Measurements from ENCODE around the gene KCNMB2. TPM values are rescaled to one million over a fixed set of nuclear protein-coding genes. Genes with fewer than 3 reads are reported as not detected.
"Not testable (repeated sequence)": the region's sequence is repeated elsewhere in the genome, so short reads cannot be mapped to it uniquely, and the experiment has no call there.

KCNMB2 gene
- total RNA-seq, 6 donors from 2014 or later, result 0.51 to 3.0 (median 1.1) TPM; not detected in 3

DNA sequence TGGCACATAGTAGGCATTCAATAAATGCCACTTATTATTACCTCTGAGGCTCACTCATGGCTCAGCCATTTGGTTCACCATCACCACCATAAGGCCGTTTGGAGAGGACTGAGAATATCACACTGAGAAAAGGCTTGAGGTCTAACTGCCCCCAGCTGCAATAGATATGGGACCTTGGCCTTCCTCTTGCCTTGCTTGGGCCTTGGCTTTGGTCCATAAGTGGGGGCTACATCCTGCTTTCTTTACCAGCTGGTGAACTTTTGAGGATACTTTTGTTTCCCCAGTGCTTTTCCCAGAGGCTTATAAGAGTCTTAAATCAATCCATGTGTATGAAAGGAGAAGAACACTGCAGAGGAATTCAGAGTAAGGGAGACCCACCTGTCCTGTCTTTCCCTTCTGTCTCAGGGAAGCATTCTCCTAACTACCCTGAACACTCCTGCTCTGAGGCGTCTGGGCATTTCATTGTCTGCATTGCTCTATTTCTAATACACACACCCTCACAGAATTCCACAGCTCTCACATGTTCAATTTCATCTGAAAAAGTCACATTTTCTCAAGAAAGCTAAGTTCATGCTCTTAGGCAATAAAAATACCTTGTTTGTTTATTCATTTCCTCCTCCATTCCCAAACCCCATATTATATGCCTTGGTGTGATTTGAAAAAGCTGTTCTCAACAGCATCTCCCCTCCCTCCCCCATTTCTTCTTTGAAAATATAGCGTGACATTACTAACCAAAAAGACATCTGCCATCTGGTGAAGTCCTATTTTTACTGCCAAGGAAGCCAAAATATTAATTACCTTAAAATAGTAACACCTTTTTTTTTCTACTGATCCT, 22.5 kb upstream of the KCNMB2 start:
- Histone ChIP-seq H3K4me1 (no peaks in the 10 kb centered on the region), H3K27ac (no peak overlapping the region), H3K27me3 (no peaks in the 10 kb centered on the region), H3K9me3 (no peaks in the 10 kb centered on the region), H3K36me3 (no peaks in the 10 kb centered on the region), H3K4me3 (no peak overlapping the region)
- 69 to 81% methylated on average over 3 of the region's 3 CpGs for WGBS, 2 donors
- no peak for ATAC-seq (ENCODE audit: low FRiP score in 2 of 2)
- no peak for DNase-seq
- TF ChIP-seq EP300 (IDR thresholded peaks at IDR 0.05), result no peak
- TF ChIP-seq POLR2AphosphoS5 (IDR thresholded peaks at IDR 0.05), result no peak
- TF ChIP-seq, protein P1, sequence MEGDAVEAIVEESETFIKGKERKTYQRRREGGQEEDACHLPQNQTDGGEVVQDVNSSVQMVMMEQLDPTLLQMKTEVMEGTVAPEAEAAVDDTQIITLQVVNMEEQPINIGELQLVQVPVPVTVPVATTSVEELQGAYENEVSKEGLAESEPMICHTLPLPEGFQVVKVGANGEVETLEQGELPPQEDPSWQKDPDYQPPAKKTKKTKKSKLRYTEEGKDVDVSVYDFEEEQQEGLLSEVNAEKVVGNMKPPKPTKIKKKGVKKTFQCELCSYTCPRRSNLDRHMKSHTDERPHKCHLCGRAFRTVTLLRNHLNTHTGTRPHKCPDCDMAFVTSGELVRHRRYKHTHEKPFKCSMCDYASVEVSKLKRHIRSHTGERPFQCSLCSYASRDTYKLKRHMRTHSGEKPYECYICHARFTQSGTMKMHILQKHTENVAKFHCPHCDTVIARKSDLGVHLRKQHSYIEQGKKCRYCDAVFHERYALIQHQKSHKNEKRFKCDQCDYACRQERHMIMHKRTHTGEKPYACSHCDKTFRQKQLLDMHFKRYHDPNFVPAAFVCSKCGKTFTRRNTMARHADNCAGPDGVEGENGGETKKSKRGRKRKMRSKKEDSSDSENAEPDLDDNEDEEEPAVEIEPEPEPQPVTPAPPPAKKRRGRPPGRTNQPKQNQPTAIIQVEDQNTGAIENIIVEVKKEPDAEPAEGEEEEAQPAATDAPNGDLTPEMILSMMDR (IDR thresholded peaks at IDR 0.05), result no peak
- no peak for TF ChIP-seq POLR2A (IDR thresholded peaks at IDR 0.05)

DNA sequence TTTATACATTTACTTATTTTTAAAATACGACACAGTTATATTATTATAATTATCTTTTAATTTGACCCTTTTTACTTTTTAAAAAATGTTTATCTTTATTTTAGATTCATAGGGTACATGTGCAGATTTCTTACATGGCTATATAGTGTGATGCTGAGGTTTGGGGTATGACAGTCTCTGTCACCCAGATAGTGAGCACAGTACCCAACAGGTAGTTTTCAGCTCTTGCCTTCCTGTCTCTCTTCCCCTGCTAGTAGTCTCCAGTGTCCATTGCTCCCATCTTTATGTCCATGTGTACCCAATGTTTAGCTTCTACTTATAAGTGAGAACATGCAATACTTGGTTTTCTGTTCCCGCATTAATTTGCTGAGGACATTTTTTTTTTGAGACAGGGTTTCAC, 21.8 kb upstream of the KCNMB2 start:
- DNase-seq (no peak), ATAC-seq (ENCODE audit: low FRiP score in 2 of 2) (no peak)
- Histone ChIP-seq H3K27ac (no peak overlapping the region), H3K4me3 (no peak overlapping the region), H3K36me3 (no peaks in the 10 kb centered on the region), H3K9me3 (no peaks in the 10 kb centered on the region), H3K4me1 (no peaks in the 10 kb centered on the region), H3K27me3 (no peaks in the 10 kb centered on the region)
- 88 to 93% methylated on average over 2 of the region's 2 CpGs for WGBS, 2 donors
- TF ChIP-seq POLR2AphosphoS5 (IDR thresholded peaks at IDR 0.05), result no peak
- TF ChIP-seq, protein P1 (IDR thresholded peaks at IDR 0.05), result no peak
- TF ChIP-seq EP300 (IDR thresholded peaks at IDR 0.05), result no peak
- TF ChIP-seq POLR2A (IDR thresholded peaks at IDR 0.05), result no peak

DNA sequence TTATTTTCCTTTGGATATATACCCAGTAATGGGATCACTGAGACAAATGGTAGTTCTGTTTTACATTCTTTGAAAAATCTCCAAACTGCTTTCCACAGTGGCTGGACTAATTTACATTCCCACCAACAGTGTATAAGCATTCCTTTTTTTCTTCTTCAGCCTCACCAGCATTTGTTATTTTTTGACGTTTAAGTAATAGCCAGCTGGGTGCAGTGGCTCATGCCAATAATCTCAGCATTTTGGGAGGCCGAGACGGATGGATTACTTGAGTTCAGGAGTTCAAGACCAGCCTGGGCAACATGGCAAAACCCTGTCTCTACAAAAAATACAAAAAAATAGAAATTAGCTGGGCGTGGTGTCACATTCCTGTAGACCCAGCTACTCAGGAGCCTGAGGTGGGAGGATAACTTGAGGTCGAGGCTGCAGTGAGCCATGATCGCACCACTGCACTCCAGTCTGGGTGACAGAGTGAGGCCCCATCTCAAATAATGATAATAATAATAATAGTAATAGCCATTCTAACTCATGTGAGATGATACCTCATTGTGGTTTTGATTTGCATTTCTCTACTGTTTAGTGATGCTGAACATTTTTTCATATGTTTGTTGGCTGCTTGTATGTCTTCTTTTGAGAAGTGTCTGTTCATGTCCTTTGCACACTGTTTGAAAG, 21.0 kb upstream of the KCNMB2 start:
- ATAC-seq (ENCODE audit: low FRiP score in 2 of 2); H3K4me1 ChIP-seq; H3K4me3 ChIP-seq; H3K36me3 ChIP-seq; H3K27ac ChIP-seq; H3K27me3 ChIP-seq; DNase-seq; H3K9me3 ChIP-seq: not testable (repeated sequence)
- WGBS, 2 donors, result 85% methylated on average over 6 of the region's 6 CpGs

DNA sequence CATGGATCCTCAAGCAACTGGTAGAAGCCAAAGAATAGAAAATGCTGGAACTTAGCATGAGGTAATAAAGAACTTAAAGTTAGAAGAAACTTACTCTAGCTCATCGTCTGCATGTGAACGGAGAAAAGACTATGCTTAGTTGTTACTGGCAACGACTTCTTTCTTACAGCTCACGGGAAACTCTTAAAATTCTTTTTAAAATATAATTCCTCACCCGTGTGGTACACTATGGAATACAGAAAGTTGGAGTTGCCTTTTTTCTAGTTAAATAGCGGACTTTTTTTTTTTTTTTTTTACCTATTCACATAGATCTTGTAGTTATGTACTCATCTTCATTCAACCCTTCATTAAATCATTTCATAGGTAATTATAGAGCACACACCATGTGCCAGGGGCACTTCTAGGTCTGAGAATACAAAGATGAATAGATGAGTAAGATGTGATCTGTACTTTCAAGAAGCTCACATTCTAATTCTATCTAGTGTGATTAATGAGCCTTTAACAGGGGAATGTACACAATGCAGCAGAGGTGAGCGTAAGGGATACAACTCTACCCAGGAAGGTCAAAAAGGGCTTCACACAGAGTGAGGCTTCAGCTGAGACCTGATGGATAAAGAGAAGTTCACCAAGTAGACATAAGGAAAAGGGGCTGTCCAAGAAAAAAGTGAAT, 18.4 kb upstream of the KCNMB2 start:
- H3K27me3 ChIP-seq, result no peaks in the 10 kb centered on the region
- no peaks in the 10 kb centered on the region for H3K36me3 ChIP-seq
- no peaks in the 10 kb centered on the region for H3K9me3 ChIP-seq
- no peak for ATAC-seq (ENCODE audit: low FRiP score in 2 of 2)
- H3K27ac ChIP-seq, result no peak overlapping the region
- 88 to 90% methylated on average over 7 of the region's 7 CpGs for WGBS, 2 donors
- TF ChIP-seq EP300 (IDR thresholded peaks at IDR 0.05), result no peak
- TF ChIP-seq, protein P1 (IDR thresholded peaks at IDR 0.05), result no peak
- no peak for TF ChIP-seq POLR2A (IDR thresholded peaks at IDR 0.05)
- TF ChIP-seq POLR2AphosphoS5 (IDR thresholded peaks at IDR 0.05), result no peak
- DNase-seq, result no peak
- no peak overlapping the region for H3K4me3 ChIP-seq
- no peaks in the 10 kb centered on the region for H3K4me1 ChIP-seq

DNA sequence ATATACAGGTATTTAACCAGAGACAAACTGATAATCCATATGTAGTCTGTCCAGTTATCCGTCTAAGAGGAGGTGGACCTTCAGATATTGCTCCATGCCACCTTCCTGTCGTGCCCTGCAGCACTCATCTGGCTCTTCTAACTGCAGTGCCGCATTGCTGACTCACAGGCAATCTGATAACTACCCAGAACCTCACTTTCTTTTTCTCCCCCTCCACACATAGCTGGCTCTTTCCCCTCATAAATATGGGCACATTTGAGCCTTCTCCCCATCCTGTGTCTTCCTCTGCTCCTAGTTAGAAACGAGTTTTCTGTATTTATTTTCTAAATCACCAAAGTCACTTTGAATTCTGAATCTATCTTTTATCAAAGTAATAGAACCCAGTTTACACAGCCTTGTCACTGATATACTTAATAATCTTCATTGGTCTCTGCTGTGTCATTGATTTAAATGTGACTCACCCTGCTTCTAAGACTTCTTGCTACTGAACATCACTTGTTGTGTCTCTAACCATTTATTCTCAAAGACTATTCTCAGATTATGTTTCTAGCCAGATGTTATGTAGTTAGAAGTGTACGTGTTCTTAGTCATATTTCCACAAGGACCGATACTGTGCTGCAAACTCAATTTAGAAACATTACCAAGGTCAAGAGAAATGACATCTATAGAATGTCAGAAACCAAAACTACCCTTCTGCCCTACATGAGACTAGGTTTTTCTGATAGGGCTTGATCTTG, 17.4 kb upstream of the KCNMB2 start:
- no peak overlapping the region for H3K4me3 ChIP-seq
- H3K4me1 ChIP-seq, result no peaks in the 10 kb centered on the region
- no peak overlapping the region for H3K27ac ChIP-seq
- H3K9me3 ChIP-seq, result no peaks in the 10 kb centered on the region
- no peak for ATAC-seq (ENCODE audit: low FRiP score in 2 of 2)
- DNase-seq, result no peak
- no peaks in the 10 kb centered on the region for H3K27me3 ChIP-seq
- WGBS, 2 donors, result 72 to 79% methylated on average over 6 of the region's 6 CpGs
- TF ChIP-seq POLR2AphosphoS5 (IDR thresholded peaks at IDR 0.05) (no peak), POLR2A (IDR thresholded peaks at IDR 0.05) (no peak), EP300 (IDR thresholded peaks at IDR 0.05) (no peak)
- TF ChIP-seq, protein P1 (IDR thresholded peaks at IDR 0.05), result no peak
- no peaks in the 10 kb centered on the region for H3K36me3 ChIP-seq

Data from upper lobe of left lung (tissue), 6 donors.